Adipose tissue (tissue), 3 donors: ENCODE results near the gene UNKL. TPM values are rescaled to one million over a fixed set of nuclear protein-coding genes. Genes with fewer than 3 reads are reported as not detected.

Source experiments
- H3K27ac ChIP-seq: one replicate; pipeline ENCODE4 v1.5.1; 2013; ENCODE audit warnings: low read depth, low read length
- WGBS, 3 donors: extraction: QIAGEN DNeasy Blood & Tissue Kit; methylation state at CpG; one replicate each; pipeline ENCODE4 v1.1.7; 2013; 5-methylcytosine and 5-hydroxymethylcytosine counted together
- polyA plus RNA-seq, 3 donors: library from polyadenylated mRNA; stranded (reverse); fragments of 200-250 nt; gene quantifications; one replicate each; pipeline ENCODE4 v1.2.3, GENCODE V29; 2013
- donor health status: healthy with polysubstance abuse.
- donor health status: Bipolar disorder and iron deficiency.
- donor health status: healthy.

UNKL gene
- polyA plus RNA-seq, 3 donors = 7.2 to 12.7 (median 11.3) TPM

GRCh38 chr16:1349951-1350350 is 64.6 kb downstream of the UNKL start:
- 92 to 95% (median 92%) methylated on average over 17 of the region's 17 CpGs for WGBS, 3 donors
- H3K27ac ChIP-seq = no peak overlapping the region

- 85 to 92% (median 86%) methylated on average over 16 of the region's 16 CpGs for WGBS, 3 donors
- H3K27ac ChIP-seq = no peak overlapping the region
These were observed 65.2 kb downstream of the UNKL start for GRCh38 chr16:1349351-1349750.

- 80 to 86% (median 86%) methylated on average over 14 of the region's 14 CpGs for WGBS, 3 donors
- H3K27ac ChIP-seq = no peak overlapping the region
These were observed 65.6 kb downstream of the UNKL start for GRCh38 chr16:1348926-1349325.

GRCh38 chr16:1348441-1348840 is 66.1 kb downstream of the UNKL start:
- WGBS, 3 donors = 90 to 92% (median 90%) methylated on average over 15 of the region's 15 CpGs
- no peak overlapping the region for H3K27ac ChIP-seq

GRCh38 chr16:1347962-1348361 is 66.5 kb downstream of the UNKL start:
- WGBS, 3 donors = 88 to 92% (median 90%) methylated on average over 29 of the region's 29 CpGs
- H3K27ac ChIP-seq = no peak overlapping the region

- WGBS, 3 donors = 86 to 91% (median 90%) methylated on average over 31 of the region's 31 CpGs
These were observed 67.1 kb downstream of the UNKL start for GRCh38 chr16:1347286-1347855.

GRCh38 chr16:1346422-1347285 is 67.8 kb downstream of the UNKL start:
- 70 to 73% (median 72%) methylated on average over 32 to 34 of the region's 34 CpGs for WGBS, 3 donors
- H3K27ac ChIP-seq = no peak overlapping the region

More at GRCh38 chr16:1347286-1347855, 67.1 kb downstream of the UNKL start:
- no peak overlapping the region for H3K27ac ChIP-seq

- WGBS, 3 donors = 70 to 75% (median 72%) methylated on average over 26 to 31 of the region's 31 CpGs
These were observed 68.7 kb downstream of the UNKL start for GRCh38 chr16:1345651-1346421.

GRCh38 chr16:1345087-1345486 is 69.4 kb downstream of the UNKL start:
- H3K27ac ChIP-seq = no peak overlapping the region
- WGBS, 3 donors = 60 to 78% (median 77%) methylated on average over 8 to 11 of the region's 11 CpGs

More at GRCh38 chr16:1345651-1346421, 68.7 kb downstream of the UNKL start:
- no peak overlapping the region for H3K27ac ChIP-seq

GRCh38 chr16:1344499-1344898 is 70.0 kb downstream of the UNKL start:
- WGBS, 3 donors = 84 to 89% (median 88%) methylated on average over 14 of the region's 14 CpGs

GRCh38 chr16:1343428-1344242 is 70.9 kb downstream of the UNKL start:
- H3K27ac ChIP-seq = no peak overlapping the region
- WGBS, 3 donors = 49 to 63% (median 55%) methylated on average over 44 of the region's 44 CpGs

More at GRCh38 chr16:1344499-1344898, 70.0 kb downstream of the UNKL start:
- no peak overlapping the region for H3K27ac ChIP-seq

GRCh38 chr16:1342526-1343427 is 71.7 kb downstream of the UNKL start:
- H3K27ac ChIP-seq = no peak overlapping the region
- WGBS, 3 donors = 4 to 12% (median 10%) methylated on average over 43 to 49 of the region's 49 CpGs

GRCh38 chr16:1341495-1342420 is 72.7 kb downstream of the UNKL start:
- H3K27ac ChIP-seq = no peak overlapping the region
- WGBS, 3 donors = 83 to 87% (median 87%) methylated on average over 39 of the region's 39 CpGs

- no peak overlapping the region for H3K27ac ChIP-seq
- WGBS, 3 donors = 85 to 90% (median 87%) methylated on average over 34 to 36 of the region's 36 CpGs
These were observed 73.6 kb downstream of the UNKL start for GRCh38 chr16:1340730-1341494.

- WGBS, 3 donors = 67 to 73% (median 67%) methylated on average over 27 to 31 of the region's 31 CpGs
- H3K27ac ChIP-seq = no peak overlapping the region
These were observed 75.4 kb downstream of the UNKL start for GRCh38 chr16:1338855-1339675.
